ENCODE data around the gene PGGT1B.

GRCh38 chr5:115298811-115299210 is 36.1 kb upstream of the PGGT1B start:
- TF ChIP-seq CTCF (IDR thresholded peaks at IDR 0.05): no peak
- TF ChIP-seq TCF7L2 (IDR thresholded peaks at IDR 0.05; ENCODE audit: low read depth, low read length): no peak
- no peak for TF ChIP-seq REST (IDR thresholded peaks at IDR 0.05; ENCODE audit: insufficient read depth in 1 of 2, low read depth in 2 of 2, low read length in 1 of 2)
- TF ChIP-seq POLR2AphosphoS5 (IDR thresholded peaks at IDR 0.05; ENCODE audit: low read depth, low read length): no peak

Data from Panc1 (cell line).